Measurements from ENCODE around the gene FAM240A.

Gene FAM240A

GRCh38 chr3:46578973-46579755 is 33.2 kb upstream of the FAM240A start:
- H3K79me2 ChIP-seq (ENCODE audit: control insufficient read depth, low read length) = no peaks in the 10 kb centered on the region
- H3K36me3 ChIP-seq (ENCODE audit: control insufficient read depth, low read length) = no peaks in the 10 kb centered on the region
- no peak for TF ChIP-seq CTCF (IDR thresholded peaks at IDR 0.05; ENCODE audit: low read depth, low read length, poor library complexity, severe bottlenecking)
- TF ChIP-seq EZH2phosphoT487 (IDR thresholded peaks at IDR 0.05; ENCODE audit: borderline replicate concordance, low read length) = no peak
- H3K9me2 ChIP-seq (replicated peaks; ENCODE audit: control insufficient read depth, low read length) = no peaks in the 10 kb centered on the region
- H3K9me3 ChIP-seq (ENCODE audit: control insufficient read depth, insufficient read depth, low read length) = no peaks in the 10 kb centered on the region
- no peak overlapping the region for H3K4me2 ChIP-seq (ENCODE audit: low read length)
- no peak overlapping the region for H3K4me3 ChIP-seq (ENCODE audit: low read length)
- no peaks in the 10 kb centered on the region for H4K20me1 ChIP-seq (ENCODE audit: control insufficient read depth, insufficient read depth, low read depth, low read length)
- H3F3A ChIP-seq (ENCODE audit: control insufficient read depth, insufficient read depth) = no peaks in the 10 kb centered on the region
- H3K4me1 ChIP-seq (ENCODE audit: control insufficient read depth, low read length) = peaks cover 4% of the 10 kb centered on the region; the same call in 1 of the 2 replicates
- no peaks in the 10 kb centered on the region for H3K27me3 ChIP-seq (ENCODE audit: control insufficient read depth, low read length)
- no peak overlapping the region for H3K27ac ChIP-seq (ENCODE audit: low read depth, low read length)

- H3K36me3 ChIP-seq (ENCODE audit: control insufficient read depth, low read length) = no peaks in the 10 kb centered on the region
- no peak overlapping the region for H3K27ac ChIP-seq (ENCODE audit: low read depth, low read length)
- H3K4me3 ChIP-seq (ENCODE audit: low read length) = no peak overlapping the region
- peaks cover 4% of the 10 kb centered on the region; the same call in 1 of the 2 replicates for H3K4me1 ChIP-seq (ENCODE audit: control insufficient read depth, low read length)
- no peaks in the 10 kb centered on the region for H4K20me1 ChIP-seq (ENCODE audit: control insufficient read depth, insufficient read depth, low read depth, low read length)
- H3K4me2 ChIP-seq (ENCODE audit: low read length) = no peak overlapping the region
- H3K9me3 ChIP-seq (ENCODE audit: control insufficient read depth, insufficient read depth, low read length) = no peaks in the 10 kb centered on the region
- no peaks in the 10 kb centered on the region for H3K9me2 ChIP-seq (replicated peaks; ENCODE audit: control insufficient read depth, low read length)
- no peaks in the 10 kb centered on the region for H3K79me2 ChIP-seq (ENCODE audit: control insufficient read depth, low read length)
- no peaks in the 10 kb centered on the region for H3K27me3 ChIP-seq (ENCODE audit: control insufficient read depth, low read length)
- no peak for TF ChIP-seq EZH2phosphoT487 (IDR thresholded peaks at IDR 0.05; ENCODE audit: borderline replicate concordance, low read length)
- TF ChIP-seq CTCF (IDR thresholded peaks at IDR 0.05; ENCODE audit: low read depth, low read length, poor library complexity, severe bottlenecking) = no peak
- no peaks in the 10 kb centered on the region for H3F3A ChIP-seq (ENCODE audit: control insufficient read depth, insufficient read depth)
Measured at GRCh38 chr3:46579756-46580286, 32.5 kb upstream of the FAM240A start.

GRCh38 chr3:46580675-46581074 is 31.6 kb upstream of the FAM240A start:
- Histone ChIP-seq H3K36me3 (ENCODE audit: control insufficient read depth, low read length) (no peaks in the 10 kb centered on the region), H3K27me3 (ENCODE audit: control insufficient read depth, low read length) (no peaks in the 10 kb centered on the region), H3K79me2 (ENCODE audit: control insufficient read depth, low read length) (no peaks in the 10 kb centered on the region), H4K20me1 (ENCODE audit: control insufficient read depth, insufficient read depth, low read depth, low read length) (no peaks in the 10 kb centered on the region), H3K4me2 (ENCODE audit: low read length) (no peak overlapping the region), H3K9me3 (ENCODE audit: control insufficient read depth, insufficient read depth, low read length) (no peaks in the 10 kb centered on the region), H3K4me1 (ENCODE audit: control insufficient read depth, low read length) (peaks cover 4% of the 10 kb centered on the region; the same call in 1 of the 2 replicates), H3F3A (ENCODE audit: control insufficient read depth, insufficient read depth) (no peaks in the 10 kb centered on the region), H3K27ac (ENCODE audit: low read depth, low read length) (no peak overlapping the region), H3K9me2 (replicated peaks; ENCODE audit: control insufficient read depth, low read length) (no peaks in the 10 kb centered on the region), H3K4me3 (ENCODE audit: low read length) (no peak overlapping the region)
- no peak for TF ChIP-seq EZH2phosphoT487 (IDR thresholded peaks at IDR 0.05; ENCODE audit: borderline replicate concordance, low read length)
- TF ChIP-seq CTCF (IDR thresholded peaks at IDR 0.05; ENCODE audit: low read depth, low read length, poor library complexity, severe bottlenecking) = no peak

Measured in DOHH2 (cell line).